Adrenal gland (tissue), 5 donors: Measurements from ENCODE around the gene WSB1.
A peak's percentile ranks its signal among the peaks of the same experiment; 100 is the strongest.

ENCODE experiments used
- POLR2A ChIP-seq, 2 donors: fragments of 450-650 bp; IDR thresholded peaks; one replicate each; pipeline ENCODE4 v1.6.1; 2017; ENCODE audit warnings: antibody characterized with exemption in 2 of 2, mild to moderate bottlenecking in 2 of 2, moderate library complexity in 1 of 2
- TF ChIP-seq, protein P1 (sequence below), 6 experiments: fragments of 450-650 bp in 4 of 6; fragments of 200-600 bp in 2 of 6; sonication (generic) in 1 of 6; IDR thresholded peaks; 1 replicate in 5 of 6; 2 replicates in 1 of 6; pipeline versions ENCODE4 v1.5.1 to v1.8.0; 2016 to 2021; ENCODE audit warnings: antibody characterized with exemption in 6 of 6, mild to moderate bottlenecking in 2 of 6, moderate library complexity in 1 of 6
- donor health status: DM: no; HTN: no; CAD: no.

GRCh38 chr17:27345141-27345904 lies 51.4 kb downstream of the WSB1 start:
- peak; percentile 17 to 61 for TF ChIP-seq POLR2A (IDR thresholded peaks at IDR 0.05)
- TF ChIP-seq, protein P1, sequence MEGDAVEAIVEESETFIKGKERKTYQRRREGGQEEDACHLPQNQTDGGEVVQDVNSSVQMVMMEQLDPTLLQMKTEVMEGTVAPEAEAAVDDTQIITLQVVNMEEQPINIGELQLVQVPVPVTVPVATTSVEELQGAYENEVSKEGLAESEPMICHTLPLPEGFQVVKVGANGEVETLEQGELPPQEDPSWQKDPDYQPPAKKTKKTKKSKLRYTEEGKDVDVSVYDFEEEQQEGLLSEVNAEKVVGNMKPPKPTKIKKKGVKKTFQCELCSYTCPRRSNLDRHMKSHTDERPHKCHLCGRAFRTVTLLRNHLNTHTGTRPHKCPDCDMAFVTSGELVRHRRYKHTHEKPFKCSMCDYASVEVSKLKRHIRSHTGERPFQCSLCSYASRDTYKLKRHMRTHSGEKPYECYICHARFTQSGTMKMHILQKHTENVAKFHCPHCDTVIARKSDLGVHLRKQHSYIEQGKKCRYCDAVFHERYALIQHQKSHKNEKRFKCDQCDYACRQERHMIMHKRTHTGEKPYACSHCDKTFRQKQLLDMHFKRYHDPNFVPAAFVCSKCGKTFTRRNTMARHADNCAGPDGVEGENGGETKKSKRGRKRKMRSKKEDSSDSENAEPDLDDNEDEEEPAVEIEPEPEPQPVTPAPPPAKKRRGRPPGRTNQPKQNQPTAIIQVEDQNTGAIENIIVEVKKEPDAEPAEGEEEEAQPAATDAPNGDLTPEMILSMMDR (IDR thresholded peaks at IDR 0.05) = no peak
